Stimulated activated effector memory CD8-positive, alpha-beta T cell treated with anti-CD3 and anti-CD28 coated beads, Interleukin-12 subunit alpha, Interleukin-12 subunit beta, amount 100 ng/mL, for 72 hours (primary cell): ENCODE data around the gene NCKAP5.
"Not testable (repeated sequence)": the region's sequence is repeated elsewhere in the genome, so short reads cannot be mapped to it uniquely, and the experiment has no call there.

ENCODE experiments used
- ATAC-seq: fragments of 150-1000 bp; cut with Tn5 transposase; 2 replicates; pipeline ENCODE4 v1.10.0; 2021
- DNase-seq, 2 donors: peaks; one replicate each; pipeline ENCODE4 v3.0.0; 2021 to 2022; ENCODE audit warnings: low spot score in 2 of 2
- H3K27ac Mint-ChIP-seq: one replicate; pipeline ENCODE4 v1.8.0; 2022; ENCODE audit warnings: mild to moderate bottlenecking, mixed read lengths
- H3K36me3 Mint-ChIP-seq: one replicate; pipeline ENCODE4 v1.8.0; 2022; ENCODE audit warnings: mild to moderate bottlenecking, mixed read lengths
- H3K4me1 Mint-ChIP-seq: one replicate; pipeline ENCODE4 v1.8.0; 2022; ENCODE audit warnings: mixed read lengths
- H3K4me3 Mint-ChIP-seq: one replicate; pipeline ENCODE4 v1.8.0; 2022; ENCODE audit warnings: mild to moderate bottlenecking, mixed read lengths
- H3K9me3 Mint-ChIP-seq: one replicate; pipeline ENCODE4 v1.8.0; 2022; ENCODE audit warnings: mixed read lengths

NCKAP5 gene

GRCh38 chr2:133241224-133241571 lies 327.1 kb downstream of the NCKAP5 start:
- H3K4me3 Mint-ChIP-seq = no peak overlapping the region
- peaks cover 4% of the 10 kb centered on the region for H3K9me3 Mint-ChIP-seq
- no peaks in the 10 kb centered on the region for H3K4me1 Mint-ChIP-seq
- no peak overlapping the region for H3K27ac Mint-ChIP-seq
- ATAC-seq = no peak
- no peak for DNase-seq
- H3K36me3 Mint-ChIP-seq = no peaks in the 10 kb centered on the region

- Mint-ChIP-seq H3K36me3 (no peaks in the 10 kb centered on the region), H3K4me3 (no peak overlapping the region), H3K9me3 (peaks cover under 1% of the 10 kb centered on the region), H3K4me1 (no peaks in the 10 kb centered on the region), H3K27ac (no peak overlapping the region)
- no peak for ATAC-seq
- DNase-seq = no peak
These were observed 327.6 kb downstream of the NCKAP5 start for GRCh38 chr2:133240491-133241223.

GRCh38 chr2:133235968-133236367 lies 332.3 kb downstream of the NCKAP5 start:
- no peak for ATAC-seq
- no peaks in the 10 kb centered on the region for H3K4me1 Mint-ChIP-seq
- H3K9me3 Mint-ChIP-seq = peaks cover 3% of the 10 kb centered on the region
- no peak for DNase-seq
- H3K27ac Mint-ChIP-seq = no peak overlapping the region
- no peak overlapping the region for H3K4me3 Mint-ChIP-seq
- H3K36me3 Mint-ChIP-seq = no peaks in the 10 kb centered on the region

GRCh38 chr2:133232556-133232955 lies 335.7 kb downstream of the NCKAP5 start:
- Mint-ChIP-seq H3K27ac (no peak overlapping the region), H3K9me3 (peaks cover 11% of the 10 kb centered on the region), H3K4me3 (no peak overlapping the region), H3K4me1 (no peaks in the 10 kb centered on the region), H3K36me3 (no peaks in the 10 kb centered on the region)
- no peak for DNase-seq
- no peak for ATAC-seq

- ATAC-seq (no peak), DNase-seq (no peak)
- Mint-ChIP-seq H3K36me3 (no peaks in the 10 kb centered on the region), H3K4me3 (no peak overlapping the region), H3K9me3 (peaks cover 12% of the 10 kb centered on the region), H3K4me1 (no peaks in the 10 kb centered on the region), H3K27ac (no peak overlapping the region)
These were observed 337.0 kb downstream of the NCKAP5 start for GRCh38 chr2:133231264-133231663.

- Mint-ChIP-seq H3K36me3 (no peaks in the 10 kb centered on the region), H3K4me3 (no peak overlapping the region), H3K4me1 (no peaks in the 10 kb centered on the region), H3K9me3 (peaks cover 13% of the 10 kb centered on the region), H3K27ac (no peak overlapping the region)
- DNase-seq (no peak), ATAC-seq (no peak)
These were observed 338.3 kb downstream of the NCKAP5 start for GRCh38 chr2:133229974-133230373.

- no peak overlapping the region for H3K27ac Mint-ChIP-seq
- no peaks in the 10 kb centered on the region for H3K36me3 Mint-ChIP-seq
- ATAC-seq (no peak), DNase-seq (no peak)
- H3K4me3 Mint-ChIP-seq = no peak overlapping the region
- peaks cover 3% of the 10 kb centered on the region for H3K9me3 Mint-ChIP-seq
- no peaks in the 10 kb centered on the region for H3K4me1 Mint-ChIP-seq
These were observed 345.0 kb downstream of the NCKAP5 start for GRCh38 chr2:133223226-133223625.

- ATAC-seq (no peak), DNase-seq (no peak)
- Mint-ChIP-seq H3K9me3 (peaks cover 6% of the 10 kb centered on the region), H3K4me3 (no peak overlapping the region), H3K27ac (no peak overlapping the region), H3K4me1 (no peaks in the 10 kb centered on the region), H3K36me3 (no peaks in the 10 kb centered on the region)
These were observed 346.9 kb downstream of the NCKAP5 start for GRCh38 chr2:133221398-133221797.

GRCh38 chr2:133218204-133218603 lies 350.1 kb downstream of the NCKAP5 start:
- Mint-ChIP-seq H3K27ac (no peak overlapping the region), H3K4me1 (no peaks in the 10 kb centered on the region), H3K9me3 (peaks cover 11% of the 10 kb centered on the region), H3K36me3 (no peaks in the 10 kb centered on the region), H3K4me3 (no peak overlapping the region)
- no peak for ATAC-seq
- DNase-seq = no peak

- Mint-ChIP-seq H3K27ac (no peak overlapping the region), H3K9me3 (peaks cover 20% of the 10 kb centered on the region), H3K4me1 (no peaks in the 10 kb centered on the region), H3K36me3 (no peaks in the 10 kb centered on the region), H3K4me3 (no peak overlapping the region)
- no peak for ATAC-seq
- DNase-seq = no peak
These were observed 352.8 kb downstream of the NCKAP5 start for GRCh38 chr2:133215477-133215876.

- no peak overlapping the region for H3K27ac Mint-ChIP-seq
- no peak for DNase-seq
These were observed 354.6 kb downstream of the NCKAP5 start for GRCh38 chr2:133213651-133214050.

GRCh38 chr2:133209325-133209724 lies 358.9 kb downstream of the NCKAP5 start:
- H3K27ac Mint-ChIP-seq = no peak overlapping the region
- ATAC-seq = no peak
- no peak for DNase-seq
- no peaks in the 10 kb centered on the region for H3K4me1 Mint-ChIP-seq
- peaks cover 24% of the 10 kb centered on the region for H3K9me3 Mint-ChIP-seq
- H3K36me3 Mint-ChIP-seq = no peaks in the 10 kb centered on the region
- H3K4me3 Mint-ChIP-seq = no peak overlapping the region

More at GRCh38 chr2:133213651-133214050, 354.6 kb downstream of the NCKAP5 start:
- H3K36me3 Mint-ChIP-seq = no peaks in the 10 kb centered on the region
- ATAC-seq = no peak
- no peak overlapping the region for H3K4me3 Mint-ChIP-seq
- H3K9me3 Mint-ChIP-seq = peaks cover 25% of the 10 kb centered on the region
- H3K4me1 Mint-ChIP-seq = no peaks in the 10 kb centered on the region

GRCh38 chr2:133206666-133207065 lies 361.6 kb downstream of the NCKAP5 start:
- not testable (repeated sequence) for H3K36me3 Mint-ChIP-seq, ATAC-seq, DNase-seq, H3K27ac Mint-ChIP-seq, H3K4me3 Mint-ChIP-seq, H3K4me1 Mint-ChIP-seq
- peaks cover 22% of the 10 kb centered on the region for H3K9me3 Mint-ChIP-seq

- Mint-ChIP-seq H3K9me3 (peaks cover 21% of the 10 kb centered on the region), H3K4me3 (no peak overlapping the region), H3K4me1 (no peaks in the 10 kb centered on the region), H3K27ac (no peak overlapping the region), H3K36me3 (no peaks in the 10 kb centered on the region)
- ATAC-seq (no peak), DNase-seq (no peak)
These were observed 363.8 kb downstream of the NCKAP5 start for GRCh38 chr2:133204421-133204820.

- Mint-ChIP-seq H3K9me3 (peaks cover 12% of the 10 kb centered on the region), H3K4me1 (no peaks in the 10 kb centered on the region), H3K36me3 (no peaks in the 10 kb centered on the region), H3K27ac (no peak overlapping the region), H3K4me3 (no peak overlapping the region)
- ATAC-seq = no peak
- DNase-seq = no peak
These were observed 367.4 kb downstream of the NCKAP5 start for GRCh38 chr2:133200684-133201421.

GRCh38 chr2:133198678-133199077 lies 369.6 kb downstream of the NCKAP5 start:
- no peak for ATAC-seq
- H3K4me3 Mint-ChIP-seq = no peak overlapping the region
- no peak for DNase-seq
- H3K4me1 Mint-ChIP-seq = no peaks in the 10 kb centered on the region
- no peak overlapping the region for H3K27ac Mint-ChIP-seq
- H3K36me3 Mint-ChIP-seq = no peaks in the 10 kb centered on the region
- peaks cover 14% of the 10 kb centered on the region for H3K9me3 Mint-ChIP-seq
